ENCODE results near the gene FBXL7.

The FBXL7 gene

DNA sequence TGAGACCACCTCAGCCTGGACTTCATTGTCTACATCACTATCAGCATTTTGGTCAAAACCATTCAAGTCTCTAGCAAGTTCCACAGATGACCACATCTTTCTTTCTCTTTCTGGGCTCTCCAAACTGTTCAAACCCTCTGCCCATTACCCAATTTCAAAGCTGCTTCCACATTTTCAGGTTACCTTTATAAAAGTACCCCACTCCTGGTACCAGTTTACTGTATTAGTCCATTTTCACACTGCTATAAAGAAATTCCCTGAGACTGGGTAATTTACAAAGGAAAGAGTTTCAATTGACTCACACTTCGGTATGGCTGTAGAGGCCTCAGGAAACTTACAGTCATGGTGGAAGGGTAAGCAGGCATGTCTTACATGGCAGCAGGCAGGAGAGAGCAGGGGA lies 84.5 kb downstream of the FBXL7 start:
- DNase-seq, result no peak

DNA sequence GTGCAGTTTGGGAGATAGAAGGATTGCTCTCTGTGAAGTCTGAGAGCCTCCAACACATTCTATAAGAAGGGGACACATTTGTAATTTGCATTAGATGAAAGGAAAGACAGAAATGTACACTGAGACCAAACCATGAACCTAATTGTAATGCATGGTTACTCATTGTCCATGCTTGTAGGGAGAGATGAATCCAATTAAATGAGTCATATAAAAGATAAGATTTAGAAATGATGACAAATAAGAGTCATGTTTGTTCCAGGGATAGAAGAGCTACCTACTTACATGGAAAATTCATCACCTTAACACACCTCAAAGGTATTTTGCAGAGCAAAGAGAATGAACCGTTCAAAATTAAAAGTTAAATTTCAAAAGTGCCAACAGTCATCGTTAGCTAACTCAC lies 85.1 kb downstream of the FBXL7 start:
- DNase-seq, result no peak

GRCh38 chr5:15585841-15586591 lies 86.0 kb downstream of the FBXL7 start:
- DNase-seq, result no peak

- no peak for DNase-seq
These were observed 87.9 kb downstream of the FBXL7 start for GRCh38 chr5:15587916-15588315.

GRCh38 chr5:15592728-15593127 lies 92.7 kb downstream of the FBXL7 start:
- DNase-seq, result no peak

DNA sequence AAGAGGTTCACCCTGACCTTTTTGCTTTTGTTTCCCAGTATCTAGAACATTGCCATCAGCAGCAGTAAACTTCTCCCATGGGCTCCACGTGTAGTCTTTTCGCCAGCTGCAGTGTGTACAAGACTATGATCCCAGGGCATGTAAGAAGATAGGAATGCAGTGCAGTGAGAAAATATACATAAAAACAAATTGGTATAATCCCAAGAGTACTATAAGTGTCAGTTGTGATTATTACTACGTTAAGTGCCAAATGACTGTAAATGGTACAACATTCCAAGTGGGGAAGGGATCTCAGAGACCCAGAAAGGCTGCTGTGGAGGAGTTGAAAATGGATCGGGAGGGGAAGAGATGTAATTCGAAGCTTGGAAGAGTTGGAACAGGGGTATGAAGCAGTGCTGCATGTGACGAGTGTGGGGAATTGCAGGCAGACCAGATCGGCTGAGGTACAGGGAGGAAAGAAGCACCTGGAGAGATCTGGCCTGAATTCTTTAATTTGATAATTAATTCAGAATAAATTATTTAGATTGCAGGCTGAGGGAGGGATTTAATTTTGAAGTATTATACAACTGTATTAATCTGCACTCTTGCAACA lies 95.1 kb downstream of the FBXL7 start:
- no peak for DNase-seq

- no peak for DNase-seq
These were observed 95.9 kb downstream of the FBXL7 start for GRCh38 chr5:15595929-15596328.

DNA sequence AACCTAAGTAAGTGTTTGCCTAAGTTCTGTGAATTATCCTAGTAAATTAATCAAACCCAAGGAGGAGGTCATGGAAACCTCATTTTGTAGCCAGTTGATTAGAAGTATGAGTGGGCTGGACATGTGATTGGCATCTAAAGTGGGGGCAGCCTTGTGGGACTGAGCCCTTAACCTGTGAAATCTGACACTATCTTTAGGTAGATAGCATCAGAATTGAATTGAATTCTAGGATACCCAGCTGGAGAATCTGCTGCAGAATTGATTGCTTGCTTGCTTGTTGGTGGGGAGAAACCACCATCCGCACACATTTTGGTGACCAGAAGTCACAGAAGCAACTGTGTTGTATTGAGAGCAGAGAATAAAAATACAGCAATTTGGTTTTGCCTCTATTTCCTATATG lies 97.0 kb downstream of the FBXL7 start:
- no peak for DNase-seq

DNA sequence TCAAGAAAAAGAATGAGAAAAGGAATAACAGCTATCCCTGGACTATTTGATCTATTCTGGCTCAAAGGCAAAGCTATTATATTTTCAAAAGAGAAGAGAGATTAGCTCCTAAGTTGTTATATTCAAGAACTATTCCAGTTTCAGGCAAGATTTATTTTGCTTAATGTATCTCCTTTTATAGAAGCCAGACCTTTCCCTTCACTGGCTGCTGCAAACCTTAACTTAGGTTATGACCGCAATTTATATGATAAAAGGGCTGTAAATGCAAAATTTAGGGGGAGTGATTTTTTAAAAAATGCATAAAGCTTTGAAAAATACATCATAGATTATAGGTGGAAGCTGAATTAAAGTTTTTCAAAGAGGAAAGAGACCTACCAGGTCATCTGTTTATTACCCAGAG lies 97.8 kb downstream of the FBXL7 start:
- DNase-seq, result no peak

DNA sequence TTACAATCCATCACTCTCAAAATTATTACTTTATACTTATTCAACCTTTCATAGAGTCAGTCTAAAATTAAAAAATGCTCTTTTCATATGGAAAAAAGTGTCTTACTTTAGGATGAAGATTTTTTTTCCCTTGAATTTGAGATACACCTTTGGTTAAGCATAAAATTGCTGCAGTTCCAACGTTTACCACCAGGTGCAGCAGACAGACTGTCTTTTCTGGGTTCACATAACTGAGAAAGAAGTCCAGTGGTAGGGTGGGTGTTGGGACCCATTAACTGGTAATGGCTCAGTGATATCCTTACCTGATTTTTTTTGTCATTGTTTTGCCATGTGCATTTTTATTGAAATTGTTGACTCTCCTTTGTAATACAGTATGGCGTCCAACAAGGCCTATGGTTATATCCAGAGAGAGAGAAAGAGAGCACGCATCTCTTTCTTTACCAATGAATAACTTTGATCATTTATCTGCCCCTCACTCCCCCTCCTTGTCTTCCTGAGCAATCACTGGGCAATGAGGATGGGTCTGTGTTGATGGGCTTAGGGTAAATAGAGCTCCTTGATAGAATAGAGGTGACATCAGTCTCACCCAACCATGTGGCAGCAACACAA lies 98.4 kb downstream of the FBXL7 start:
- DNase-seq, result peak in 1 of 5 experiments; percentile 2

DNA sequence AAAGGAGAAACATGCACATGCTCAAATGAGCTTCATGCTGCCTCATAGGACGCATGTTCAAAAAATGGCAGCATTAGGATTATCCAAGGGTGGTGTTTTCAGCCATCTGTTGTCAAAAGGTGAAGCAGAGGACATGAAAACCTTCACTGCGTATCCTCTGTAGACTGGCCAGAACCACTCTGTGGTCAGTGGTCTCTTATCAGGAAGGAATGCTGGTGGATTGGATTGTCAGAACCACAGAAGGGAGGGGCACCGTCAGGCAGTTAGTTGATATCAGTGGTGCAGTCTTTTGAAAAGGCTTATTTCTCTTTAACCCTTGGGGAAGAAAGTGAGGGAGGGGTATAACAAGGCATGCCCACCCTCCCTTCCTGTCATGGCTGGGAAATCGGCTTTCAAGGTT lies 100.1 kb downstream of the FBXL7 start:
- no peak for DNase-seq

- DNase-seq, result no peak
These were observed 101.3 kb downstream of the FBXL7 start for GRCh38 chr5:15601274-15601673.

DNA sequence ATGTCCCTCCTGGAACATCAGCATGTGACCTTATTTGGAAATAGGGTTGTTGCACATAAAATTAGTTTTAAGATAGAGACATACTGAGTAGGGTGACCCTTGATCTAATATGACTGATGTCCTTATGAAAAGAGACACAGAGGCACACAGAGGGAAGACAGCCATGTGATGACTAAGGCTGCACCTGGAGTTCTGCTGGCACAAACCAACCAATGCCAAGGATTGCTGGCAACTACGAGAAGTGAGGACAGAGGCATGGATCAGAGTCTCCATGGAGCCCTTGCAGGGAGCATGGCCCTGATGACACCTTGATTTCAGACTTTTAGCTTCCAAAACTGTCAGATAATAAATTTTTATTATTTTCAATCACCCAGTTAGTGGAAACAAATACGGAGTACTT lies 101.9 kb downstream of the FBXL7 start:
- no peak for DNase-seq

GRCh38 chr5:15604986-15605385 lies 105.0 kb downstream of the FBXL7 start:
- no peak for DNase-seq

- no peak for DNase-seq
These were observed 106.2 kb downstream of the FBXL7 start for GRCh38 chr5:15606197-15606596.

DNA sequence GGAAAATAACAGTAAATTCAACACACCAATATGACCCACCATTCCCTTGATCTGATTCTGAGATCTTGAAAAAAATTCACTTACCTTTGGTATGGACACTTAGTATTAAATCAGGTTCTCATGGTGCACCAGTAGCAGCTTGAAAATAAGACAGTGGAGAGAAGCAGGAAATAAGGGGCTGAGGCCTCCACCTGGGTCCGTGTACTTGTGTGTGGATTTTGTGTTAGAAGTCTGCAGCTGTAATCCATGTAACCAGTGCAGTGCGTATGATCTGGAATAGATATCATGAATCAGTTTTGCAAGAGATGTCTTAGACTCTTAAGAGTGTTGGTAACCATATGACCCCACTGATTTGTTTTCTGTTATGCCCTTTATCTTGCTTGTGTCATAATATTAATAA lies 107.1 kb downstream of the FBXL7 start:
- no peak for DNase-seq

DNA sequence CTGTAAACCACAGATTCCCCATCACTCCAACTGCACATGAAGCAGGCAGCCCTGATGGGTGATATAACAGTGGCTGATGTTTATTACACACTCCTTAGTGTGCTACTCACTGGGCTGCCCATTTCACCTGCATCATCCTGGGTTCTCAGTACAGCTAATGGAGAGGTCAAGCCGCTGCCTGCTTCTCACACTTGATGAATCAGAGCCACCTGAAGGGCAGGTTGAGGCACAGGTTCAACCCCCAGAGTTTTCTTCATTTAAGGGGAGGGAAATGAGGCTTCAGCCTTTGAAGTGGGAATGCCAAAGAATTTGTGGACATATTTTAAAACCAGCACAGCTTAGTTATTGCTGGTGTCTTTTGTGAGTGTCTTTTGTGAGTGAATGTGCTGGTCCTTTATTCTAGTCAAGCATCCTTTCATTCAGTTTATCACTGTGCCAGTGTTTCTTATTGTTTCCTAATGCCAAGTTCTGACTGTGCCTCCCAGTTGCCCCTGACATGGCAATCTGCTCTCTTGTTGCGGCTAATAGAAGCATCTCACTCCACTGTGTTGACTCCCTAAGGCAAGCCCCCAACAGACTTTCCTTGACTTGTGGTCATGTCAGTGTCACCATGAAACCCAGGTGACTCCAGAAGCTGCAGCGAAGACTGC lies 109.2 kb downstream of the FBXL7 start:
- DNase-seq, result no peak

- no peak for DNase-seq
These were observed 110.2 kb downstream of the FBXL7 start for GRCh38 chr5:15610216-15610615.

DNA sequence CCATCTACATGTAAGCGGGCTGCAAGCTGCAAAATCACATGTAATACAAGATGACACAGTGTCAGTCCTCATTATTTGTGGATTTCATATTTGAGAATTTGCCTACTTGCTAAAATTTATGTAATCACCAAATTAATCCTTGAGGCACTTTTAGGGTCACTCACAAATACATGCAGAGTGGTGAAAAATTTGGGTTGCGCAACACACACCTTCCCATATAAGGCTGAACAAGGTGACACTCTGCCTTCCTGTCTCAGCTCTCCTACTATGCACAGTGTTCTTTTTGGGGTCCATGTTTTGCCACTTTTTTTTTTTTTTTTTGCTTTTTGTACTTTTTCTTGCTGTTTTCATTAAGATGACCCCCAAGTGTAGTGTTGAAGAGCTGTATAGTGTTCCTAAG lies 111.0 kb downstream of the FBXL7 start:
- DNase-seq, result no peak

DNA sequence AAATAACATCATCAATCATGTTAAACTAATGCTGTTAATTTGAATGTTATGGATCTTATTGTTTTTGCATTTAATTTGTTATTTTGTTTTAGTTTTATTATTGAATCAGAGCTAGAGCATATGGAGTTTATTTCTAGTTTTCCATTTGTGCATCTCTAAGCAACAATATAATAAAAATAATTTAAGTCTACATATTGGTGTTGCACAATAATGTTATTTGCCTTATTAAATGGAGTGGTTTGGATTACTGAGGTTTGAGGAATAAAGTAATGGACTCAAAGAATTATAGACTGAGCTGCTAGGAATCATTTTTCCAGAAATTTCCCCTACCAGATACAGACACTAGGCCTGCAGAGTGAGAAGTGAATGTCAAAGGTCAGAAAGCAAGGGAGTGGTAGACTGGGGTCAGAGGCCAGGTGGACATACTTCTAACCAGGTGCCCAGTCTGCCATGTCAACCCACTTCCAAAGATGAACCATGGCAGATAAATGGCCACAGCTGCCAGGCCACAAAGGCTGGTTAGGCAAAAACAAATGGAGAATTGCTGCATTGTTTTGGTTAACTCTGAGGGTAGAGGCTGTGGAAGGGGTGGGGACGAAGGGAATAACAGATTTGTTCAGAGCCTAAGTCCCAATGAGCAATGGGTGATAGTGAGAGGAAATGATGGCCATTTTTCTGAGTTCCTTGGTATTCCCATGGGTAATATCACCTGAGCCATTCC lies 113.1 kb downstream of the FBXL7 start:
- no peak for DNase-seq

GRCh38 chr5:15614679-15615078 lies 114.7 kb downstream of the FBXL7 start:
- no peak for DNase-seq

GRCh38 chr5:15615859-15616258 lies 115.9 kb downstream of the FBXL7 start:
- no peak for DNase-seq

DNA sequence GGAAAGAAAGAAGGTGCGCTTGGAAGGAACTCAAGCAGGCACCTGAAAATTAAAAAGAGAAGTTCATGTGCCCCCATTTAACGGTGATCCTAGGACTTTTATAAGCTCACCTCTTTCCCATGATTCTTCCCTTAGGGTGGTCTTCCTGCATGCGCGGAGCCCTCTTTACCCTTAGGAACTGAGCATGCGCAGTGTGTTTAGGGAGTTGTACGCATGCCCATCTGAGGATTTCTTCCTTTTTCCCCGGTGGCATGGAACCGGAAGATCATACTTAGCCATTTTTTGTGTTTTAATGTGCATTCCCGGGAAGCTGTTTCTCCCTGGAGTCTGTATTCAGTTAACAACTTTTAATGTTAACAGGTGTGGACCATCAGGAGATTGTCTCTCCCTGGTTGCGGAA lies 119.0 kb downstream of the FBXL7 start:
- no peak for DNase-seq

Data from T-helper 2 cell (primary cell).